ENCODE results near the gene BAIAP3.
A peak's percentile ranks its signal among the peaks of the same experiment; 100 is the strongest.
"Not testable (repeated sequence)": the region's sequence is repeated elsewhere in the genome, so short reads cannot be mapped to it uniquely, and the experiment has no call there.

BAIAP3 gene

DNA sequence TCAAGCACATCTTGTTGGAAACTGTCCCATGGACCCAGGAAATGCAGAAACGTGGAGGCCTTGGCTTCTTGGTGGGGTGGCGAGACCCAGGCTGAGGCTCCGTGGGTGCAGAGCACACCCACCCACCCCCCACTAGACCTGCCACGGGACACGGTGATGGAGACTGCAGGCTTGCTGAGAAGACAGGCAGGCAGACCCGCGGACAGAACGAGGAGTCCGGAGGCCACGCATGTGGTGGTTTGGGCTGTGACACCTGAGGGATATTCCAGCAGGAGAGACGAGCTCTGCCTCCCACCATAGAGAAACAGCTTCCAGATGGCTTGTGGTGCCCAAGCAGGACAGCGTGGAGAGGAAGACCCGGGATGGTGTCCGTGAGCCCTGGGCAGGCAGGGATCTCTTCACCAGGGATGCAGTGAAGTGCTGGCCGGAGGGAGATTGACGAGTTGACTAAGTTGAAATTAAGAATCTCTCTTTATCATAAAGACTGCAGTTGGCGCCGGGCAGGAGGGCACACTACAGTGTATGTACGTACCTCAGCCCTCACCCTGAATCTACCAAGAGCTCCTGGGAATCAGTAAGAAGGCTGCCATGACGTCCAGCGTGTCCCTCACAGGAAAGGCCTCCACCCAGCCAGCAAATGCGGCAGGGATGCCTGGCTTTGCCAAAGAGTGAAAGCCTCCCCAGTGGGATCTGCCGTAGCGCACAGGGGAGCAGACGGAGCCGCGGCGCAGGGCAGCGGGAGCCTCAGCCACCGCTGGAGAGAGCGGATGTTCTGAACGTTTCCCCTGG is 15.8 kb upstream of the BAIAP3 start:
- no peak for DNase-seq

DNA sequence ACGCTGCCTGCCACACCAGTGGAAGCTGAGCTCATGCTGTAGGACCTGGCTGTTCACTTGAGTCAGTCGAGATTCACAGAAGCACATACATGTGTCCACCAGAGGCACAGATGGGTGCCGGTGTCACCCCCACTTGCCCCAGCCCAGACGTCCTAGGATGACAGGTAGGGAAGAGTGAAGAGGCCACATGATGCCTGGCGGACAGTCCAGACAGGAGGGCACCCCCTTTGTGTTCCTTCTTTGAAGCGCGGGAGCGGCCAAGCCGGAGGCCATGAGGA is 15.2 kb upstream of the BAIAP3 start:
- no peak for DNase-seq

DNA sequence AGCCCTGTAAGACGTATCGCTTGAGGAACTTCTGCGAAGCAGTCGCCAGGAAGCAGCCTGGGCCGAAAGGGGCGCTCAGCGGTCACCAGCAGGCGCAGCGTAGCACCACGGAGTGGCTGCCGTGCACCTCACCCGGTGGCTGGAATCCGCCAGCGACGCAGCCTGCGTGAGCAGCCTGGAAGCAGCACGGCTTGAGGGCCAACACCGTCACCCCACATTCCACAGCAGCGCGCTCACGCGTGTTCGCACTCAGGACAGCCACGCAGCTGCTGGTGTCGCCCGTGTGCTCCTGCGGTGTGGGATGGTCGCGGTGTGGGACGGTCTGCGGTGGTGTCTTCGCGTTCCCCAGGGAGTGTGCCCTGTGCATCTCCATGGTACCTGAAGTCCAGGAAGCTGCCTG is 14.4 kb upstream of the BAIAP3 start:
- no peak for DNase-seq

DNA sequence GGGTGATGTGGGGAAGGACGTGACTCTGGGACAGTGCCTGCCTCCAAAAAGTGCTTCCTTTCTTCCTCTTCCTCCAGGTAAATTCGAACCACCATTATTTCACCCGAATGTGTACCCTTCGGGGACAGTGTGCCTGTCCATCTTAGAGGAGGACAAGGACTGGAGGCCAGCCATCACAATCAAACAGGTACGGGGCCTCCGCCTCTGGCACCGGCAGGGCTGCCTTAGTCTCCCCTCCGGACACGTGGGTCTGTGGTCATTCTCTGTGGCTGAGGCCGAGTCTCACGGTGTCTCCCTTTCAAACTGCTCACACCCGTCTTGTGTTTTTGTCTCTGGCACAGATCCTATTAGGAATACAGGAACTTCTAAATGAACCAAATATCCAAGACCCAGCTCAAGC is 13.3 kb upstream of the BAIAP3 start:
- DNase-seq, result no peak

DNA sequence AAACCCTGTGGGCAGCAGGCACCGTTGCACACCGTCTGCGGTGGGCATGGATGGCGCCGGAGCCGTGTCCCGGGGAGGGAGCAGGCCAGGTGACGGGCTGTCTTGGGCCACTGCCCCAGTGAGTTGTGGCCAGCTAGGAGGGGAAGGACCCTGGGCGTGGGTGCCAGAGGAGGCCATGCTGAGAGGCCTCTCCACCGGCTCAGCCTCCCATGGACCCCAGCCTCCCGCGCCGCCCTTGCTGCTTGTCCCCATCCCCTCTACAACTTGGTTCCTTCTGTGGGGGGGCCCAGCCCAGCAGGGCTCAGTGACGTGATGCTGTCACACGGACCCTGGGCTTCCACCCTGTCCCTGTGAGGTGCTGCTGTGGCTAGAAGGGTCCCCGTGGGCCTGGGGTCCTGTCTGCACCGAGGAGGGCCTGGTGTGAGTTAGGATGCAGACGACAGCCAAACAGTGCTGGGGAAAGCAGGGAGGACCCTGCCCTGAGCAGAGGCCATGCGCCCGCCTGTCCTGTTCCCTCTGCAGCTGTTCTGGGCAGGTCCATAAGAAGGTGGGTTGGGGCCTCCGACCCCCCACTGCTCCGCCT is 12.7 kb upstream of the BAIAP3 start:
- DNase-seq, result no peak

GRCh38 chr16:1322407-1322806 is 11.0 kb upstream of the BAIAP3 start:
- no peak for DNase-seq

DNA sequence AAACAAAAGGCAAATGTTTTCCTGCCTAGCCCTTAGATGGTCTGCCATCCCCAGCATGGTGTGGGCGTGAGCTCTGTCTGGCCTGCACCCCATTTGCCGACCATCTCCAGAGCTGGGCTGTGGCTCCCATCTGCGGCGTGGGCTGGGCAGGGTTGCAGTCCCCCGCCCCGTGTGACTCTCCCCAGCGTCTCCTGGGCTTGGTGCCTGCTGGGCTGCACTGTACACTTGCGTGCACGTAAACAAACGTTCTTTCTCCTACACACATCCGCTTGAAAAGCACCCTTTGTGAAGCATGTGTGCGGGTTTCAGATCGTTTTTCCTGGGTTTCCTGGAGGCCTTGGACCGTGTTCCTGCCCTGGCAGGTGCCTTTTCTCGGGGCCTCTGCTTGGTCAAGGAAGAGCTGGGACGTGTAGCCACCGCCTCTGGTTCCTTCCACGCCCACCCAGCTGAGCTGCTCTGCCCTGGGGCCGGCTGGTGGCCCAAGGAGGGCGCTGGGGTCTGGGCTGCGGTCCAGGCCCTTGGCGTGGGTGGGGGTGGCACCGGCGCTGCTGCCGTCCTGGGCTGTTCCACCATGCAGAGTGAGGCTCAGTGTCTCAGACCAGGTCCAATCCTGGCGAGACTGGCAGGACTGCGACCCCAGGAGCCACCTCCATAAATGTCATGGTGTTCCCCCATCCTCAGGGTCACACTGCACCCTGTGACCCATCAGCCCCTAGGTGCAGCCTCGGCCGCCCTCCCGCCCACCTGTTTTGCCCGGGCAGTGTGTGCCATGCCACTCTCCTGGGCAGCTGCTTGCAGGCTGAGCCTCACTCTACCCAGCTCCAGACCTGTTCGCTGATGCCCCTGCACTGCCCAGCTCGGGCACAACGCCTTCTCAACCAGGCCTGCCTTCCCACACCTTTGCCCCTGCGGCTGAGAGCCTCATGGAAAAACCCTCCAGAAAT is 9.9 kb upstream of the BAIAP3 start:
- no peak for DNase-seq

DNA sequence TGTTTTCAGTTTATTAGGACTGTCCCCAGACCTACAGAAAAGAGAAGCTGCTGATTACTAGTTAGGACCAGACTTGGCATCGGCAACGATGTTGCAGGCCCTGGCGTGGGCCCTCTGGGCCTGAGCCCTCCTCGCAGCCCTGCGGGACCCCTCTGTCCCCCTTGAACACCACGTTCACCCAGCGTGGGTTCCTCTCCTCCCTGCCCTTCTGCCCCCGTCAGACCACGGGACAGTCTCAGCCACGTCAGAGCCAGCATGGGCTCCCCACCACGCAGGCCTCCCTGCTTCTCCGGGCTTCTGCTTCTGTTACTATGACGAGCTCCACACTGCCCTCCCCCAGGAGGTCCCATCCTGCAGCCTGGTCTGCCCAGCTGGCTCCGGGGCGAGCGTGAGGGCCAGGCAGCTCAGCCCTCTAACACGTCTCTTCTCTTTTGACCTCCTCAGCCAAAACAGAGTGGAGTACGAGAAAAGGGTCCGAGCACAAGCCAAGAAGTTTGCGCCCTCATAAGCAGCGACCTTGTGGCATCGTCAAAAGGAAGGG is 9.1 kb upstream of the BAIAP3 start:
- no peak for DNase-seq

- DNase-seq, result no peak
Observed at GRCh38 chr16:1325261-1325660, 8.2 kb upstream of the BAIAP3 start.

DNA sequence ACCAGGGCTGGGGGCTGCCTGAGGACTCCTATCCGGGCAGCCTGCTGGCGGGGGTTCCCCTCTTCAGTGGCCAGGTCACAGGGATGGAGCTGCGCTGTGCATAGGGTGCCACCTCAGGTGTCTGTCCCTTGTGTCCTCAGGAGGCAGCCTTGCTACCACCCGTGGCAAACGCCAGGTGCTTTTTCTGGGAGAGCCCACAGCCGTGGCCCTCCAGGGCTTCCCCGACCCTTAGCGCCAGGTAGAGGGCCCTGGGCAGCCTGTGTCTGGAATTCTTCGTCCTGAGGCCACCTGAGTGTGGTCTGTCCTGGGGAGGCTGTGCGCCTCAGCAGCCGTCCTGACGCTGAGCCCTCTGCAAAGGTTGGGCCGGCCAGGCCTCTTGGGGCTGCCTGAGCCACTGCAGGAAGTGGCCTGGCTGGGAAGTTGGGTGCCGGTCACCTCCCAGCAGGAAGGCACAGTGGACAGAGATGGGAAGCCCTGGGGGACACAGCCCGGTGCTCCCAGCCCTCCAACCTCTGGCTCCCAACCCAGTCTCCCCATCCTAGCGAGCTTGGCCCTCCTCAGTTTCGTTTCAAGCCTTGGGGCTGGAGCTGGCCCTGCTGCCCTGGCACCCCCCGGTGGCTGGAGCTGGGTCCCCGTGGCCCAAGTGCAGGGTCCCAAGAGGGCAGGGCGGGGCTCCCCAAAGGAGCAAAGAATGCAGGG is 7.6 kb upstream of the BAIAP3 start:
- DNase-seq, result no peak

DNA sequence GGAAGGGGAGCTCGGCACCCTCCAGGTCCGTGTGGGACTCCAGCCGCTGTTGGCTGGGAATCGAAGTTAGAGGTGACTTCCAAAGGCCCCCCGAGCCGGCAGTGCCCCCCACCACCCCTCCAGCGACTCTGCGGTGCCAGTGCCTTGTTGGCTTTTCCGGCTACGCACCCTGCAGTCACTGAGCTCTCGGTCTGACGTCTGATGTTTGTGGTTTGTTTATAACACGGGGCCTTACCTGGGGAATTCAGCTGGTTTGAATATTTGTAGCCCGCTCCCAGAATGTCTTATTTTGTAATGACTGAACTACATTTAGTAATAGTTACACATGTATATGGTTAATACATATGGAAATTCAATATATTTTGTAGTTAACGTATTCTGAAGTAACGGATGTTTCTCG is 7.1 kb upstream of the BAIAP3 start:
- DNase-seq, result no peak

- no peak for DNase-seq
Observed at GRCh38 chr16:1326946-1327618, 6.4 kb upstream of the BAIAP3 start.

- no peak for DNase-seq
Observed at GRCh38 chr16:1327619-1327947, 5.9 kb upstream of the BAIAP3 start.

- DNase-seq, result not testable (repeated sequence)
Observed at GRCh38 chr16:1328136-1328535, 5.3 kb upstream of the BAIAP3 start.

DNA sequence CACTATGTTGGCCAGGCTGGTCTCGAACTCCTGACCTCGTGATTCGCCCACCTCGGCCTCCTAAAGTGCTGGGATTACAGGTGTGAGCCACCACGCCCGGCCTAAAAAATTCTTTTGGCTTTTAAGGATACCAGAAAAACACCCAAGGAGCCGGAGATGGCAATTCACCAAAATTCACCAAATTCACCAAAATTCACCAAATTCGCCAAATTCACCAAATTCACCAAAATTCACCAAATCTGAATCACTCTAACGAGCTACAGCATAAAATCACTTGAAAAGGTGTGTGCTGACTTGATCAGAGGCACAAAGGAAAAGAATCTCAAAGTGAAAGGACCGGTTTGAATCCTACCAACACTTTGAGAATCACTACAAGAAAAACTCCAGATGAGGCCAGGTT is 4.5 kb upstream of the BAIAP3 start:
- not testable (repeated sequence) for DNase-seq

GRCh38 chr16:1330260-1330914 is 3.1 kb upstream of the BAIAP3 start:
- DNase-seq, result no peak

DNA sequence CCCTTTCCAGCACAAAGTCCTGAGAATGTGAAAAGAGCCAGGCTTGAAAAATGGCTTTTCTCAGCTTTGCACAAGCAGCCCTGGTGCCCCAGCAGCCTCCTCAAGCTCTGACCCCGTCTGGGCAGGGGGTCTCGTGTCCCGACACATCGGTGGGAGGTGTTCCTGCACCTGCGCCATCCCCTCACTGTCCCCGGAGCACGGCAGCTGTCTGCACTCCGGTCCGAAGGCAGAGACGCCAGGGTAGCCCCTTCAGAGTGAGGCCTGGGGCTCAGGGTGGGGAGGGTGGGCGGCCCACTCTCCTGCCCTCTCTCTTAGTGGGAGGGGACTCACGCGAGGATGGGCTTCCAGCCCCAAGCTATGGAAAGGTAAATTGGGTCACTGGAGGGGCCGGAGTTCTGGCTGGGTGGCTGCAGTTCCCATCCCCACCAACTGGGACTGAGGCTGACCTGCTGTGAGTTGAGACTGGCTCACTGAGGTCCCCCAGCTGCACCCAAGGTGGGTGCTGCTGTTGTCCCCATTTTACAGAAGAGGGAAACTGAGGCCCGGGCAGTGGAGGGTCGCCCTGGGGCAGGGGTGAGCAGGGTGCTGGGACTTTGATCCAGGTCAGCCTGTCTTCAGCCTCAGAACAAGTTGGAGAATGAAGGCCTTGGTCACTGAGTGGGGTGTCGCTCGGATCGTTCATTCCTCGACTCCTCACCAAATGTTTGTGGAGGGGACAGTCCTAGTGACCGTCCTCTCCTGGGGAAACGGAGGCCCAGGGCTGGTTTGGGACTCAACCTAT is 2.3 kb upstream of the BAIAP3 start:
- DNase-seq, result no peak

- DNase-seq, result peak; percentile 32
Observed at GRCh38 chr16:1331712-1332617, 1.5 kb upstream of the BAIAP3 start.

DNA sequence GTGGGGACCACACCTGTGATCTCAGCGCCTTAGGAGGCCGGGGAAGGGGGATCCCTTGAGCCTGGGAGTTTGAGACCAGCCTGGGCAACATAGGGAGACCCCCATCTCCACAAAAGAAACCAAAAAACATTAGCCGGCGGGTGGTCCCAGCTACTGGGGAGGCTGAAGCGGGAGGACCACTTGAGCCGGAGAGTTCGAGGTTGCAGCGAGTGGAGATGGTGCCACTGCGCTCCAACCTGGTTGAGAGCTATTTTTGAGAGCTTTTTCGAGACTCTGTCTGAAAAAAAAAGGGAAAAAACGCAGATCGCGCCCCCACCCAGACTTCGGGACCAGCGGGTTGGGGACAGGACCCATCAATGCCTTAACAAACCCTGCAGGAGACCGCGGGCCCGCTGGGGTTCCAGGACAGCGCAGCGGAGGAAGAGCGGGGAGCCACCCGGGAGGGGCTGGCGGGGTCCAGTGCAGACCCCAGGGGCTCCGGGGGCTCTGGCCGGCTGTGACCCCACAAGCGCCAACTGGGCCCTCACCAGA is 762 bp upstream of the BAIAP3 start:
- DNase-seq, result no peak
